Activated CD8-positive, alpha-beta T cell treated with anti-CD3 and anti-CD28 coated beads for 36 hours (primary cell): ENCODE measurements around the gene BLOC1S3. TPM values are rescaled to one million over a fixed set of nuclear protein-coding genes. Genes with fewer than 3 reads are reported as not detected.

Experiments used
- ATAC-seq: fragments of 200-7000 bp; cut with Tn5 transposase; one replicate; pipeline ENCODE4 v1.10.0; 2021; ENCODE audit warnings: mild to moderate bottlenecking, moderate library complexity
- CTCF ChIA-PET: fragments of 350-600 bp; sonication (Branson Sonifier 250); formaldehyde crosslinking; loops from one replicate; lab custom pipeline; 2021; ENCODE audit warnings: antibody characterized with exemption; lab: Charles Lee
- POLR2A ChIA-PET: fragments of 350-600 bp; sonication (Branson Sonifier 250); formaldehyde crosslinking; loops from one replicate; lab custom pipeline; 2021; ENCODE audit warnings: antibody characterized with exemption; lab: Charles Lee
- DNase-seq: peaks from one replicate; pipeline ENCODE4 v3.0.0-alpha.2; 2020
- H3K27ac Mint-ChIP-seq: one replicate; pipeline ENCODE4 v1.8.0; 2021; ENCODE audit warnings: mild to moderate bottlenecking, mixed read lengths
- H3K27me3 Mint-ChIP-seq: one replicate; pipeline ENCODE4 v1.8.0; 2021; ENCODE audit warnings: mixed read lengths
- H3K36me3 Mint-ChIP-seq: one replicate; pipeline ENCODE4 v1.8.0; 2021; ENCODE audit warnings: low read depth, mixed read lengths
- H3K4me1 Mint-ChIP-seq: one replicate; pipeline ENCODE4 v1.8.0; 2021; ENCODE audit warnings: low read depth, mixed read lengths
- H3K4me3 Mint-ChIP-seq: one replicate; pipeline ENCODE4 v1.8.0; 2021; ENCODE audit warnings: mild to moderate bottlenecking, moderate library complexity, mixed read lengths
- H3K9me3 Mint-ChIP-seq: one replicate; pipeline ENCODE4 v1.8.0; 2021; ENCODE audit warnings: mixed read lengths
- CTCF ChIP-seq: fragments of 200-600 bp; IDR thresholded peaks from one replicate; pipeline ENCODE4 v1.8.0; 2022; ENCODE audit warnings: antibody characterized with exemption, mild to moderate bottlenecking
- intact Hi-C: fragments of 100-400 bp; cut with micrococcal nuclease; formaldehyde crosslinking; loops from one replicate; pipeline ENCODE4 v1.10.0; 2022
- total RNA-seq, 2 experiments: library from RNA; stranded (reverse); gene quantifications; one replicate each; pipeline ENCODE4 v1.2.3, GENCODE V29; 2021

Gene BLOC1S3
- total RNA-seq, 2 experiments from 2014 or later, result 8.9 to 10.8 TPM

- peaks cover 14% of the 10 kb centered on the region for H3K27me3 Mint-ChIP-seq
- no peak overlapping the region for H3K27ac Mint-ChIP-seq
- intact Hi-C loops, result no loop called here
- H3K36me3 Mint-ChIP-seq, result peaks cover 9% of the 10 kb centered on the region
- CTCF ChIA-PET, result interaction anchor here (1.0 to 2.8 kb wide), 4 partner anchors 24 to 190 kb away, joined by 3 to 11 read pairs (median 4); no protein-coding TSS in a partner anchor
- POLR2A ChIA-PET, result interaction anchor here (0.8 to 1.5 kb wide), 3 partner anchors 12 to 110 kb away, joined by 3 to 4 read pairs (median 3); partner anchors contain the start of gene CLASRP
- DNase-seq (no peak), ATAC-seq (no peak)
- H3K9me3 Mint-ChIP-seq, result peaks cover 2% of the 10 kb centered on the region
- no peak for TF ChIP-seq CTCF
- peaks cover 21% of the 10 kb centered on the region for H3K4me1 Mint-ChIP-seq
- no peak overlapping the region for H3K4me3 Mint-ChIP-seq
These were observed 29.5 kb upstream of the BLOC1S3 start for GRCh38 chr19:45149129-45149528.

- Mint-ChIP-seq H3K27ac (no peak overlapping the region), H3K4me3 (no peak overlapping the region), H3K9me3 (peaks cover 2% of the 10 kb centered on the region), H3K4me1 (peaks cover 25% of the 10 kb centered on the region), H3K36me3 (peaks cover 9% of the 10 kb centered on the region), H3K27me3 (peaks cover 18% of the 10 kb centered on the region)
- no peak for TF ChIP-seq CTCF
- CTCF ChIA-PET, result interaction anchor here (1.3 to 2.8 kb wide), 3 partner anchors 25 to 189 kb away, joined by 3 to 11 read pairs (median 4); no protein-coding TSS in a partner anchor
- DNase-seq (no peak), ATAC-seq (no peak)
- POLR2A ChIA-PET, result interaction anchor here (0.6 to 1.5 kb wide), 4 partner anchors 8 to 122 kb away, joined by 3 to 4 read pairs (median 4); partner anchors contain the start of genes CLASRP and PPP1R37
- intact Hi-C loops, result no loop called here
These were observed 28.4 kb upstream of the BLOC1S3 start for GRCh38 chr19:45150180-45150579.

- peaks cover 2% of the 10 kb centered on the region for H3K9me3 Mint-ChIP-seq
- intact Hi-C loops, result no loop called here
- H3K27ac Mint-ChIP-seq, result no peak overlapping the region
- TF ChIP-seq CTCF, result no peak
- peaks cover 9% of the 10 kb centered on the region for H3K36me3 Mint-ChIP-seq
- CTCF ChIA-PET, result interaction anchor here (2.8 kb wide), 1 partner anchor 26 kb away, joined by 11 read pairs; no protein-coding TSS in a partner anchor
- POLR2A ChIA-PET, result interaction anchor here (1.0 kb wide), 1 partner anchor 11 kb away, joined by 3 read pairs; no protein-coding TSS in a partner anchor
- peaks cover 21% of the 10 kb centered on the region for H3K27me3 Mint-ChIP-seq
- no peak overlapping the region for H3K4me3 Mint-ChIP-seq
- peaks cover 25% of the 10 kb centered on the region for H3K4me1 Mint-ChIP-seq
- ATAC-seq (no peak), DNase-seq (no peak)
These were observed 27.8 kb upstream of the BLOC1S3 start for GRCh38 chr19:45150751-45151281.

GRCh38 chr19:45151320-45151719 is 27.3 kb upstream of the BLOC1S3 start:
- Mint-ChIP-seq H3K4me3 (no peak overlapping the region), H3K27ac (no peak overlapping the region)
- CTCF ChIA-PET, result interaction anchor here (2.8 kb wide), 1 partner anchor 27 kb away, joined by 11 read pairs; no protein-coding TSS in a partner anchor

More at GRCh38 chr19:45151320-45151719, 27.3 kb upstream of the BLOC1S3 start:
- DNase-seq (no peak), ATAC-seq (no peak)
- peaks cover 2% of the 10 kb centered on the region for H3K9me3 Mint-ChIP-seq
- intact Hi-C loops, result no loop called here
- H3K36me3 Mint-ChIP-seq, result peaks cover 9% of the 10 kb centered on the region
- POLR2A ChIA-PET, result interaction anchor here (0.6 to 1.0 kb wide), 2 partner anchors 12 to 198 kb away, joined by 3 read pairs; no protein-coding TSS in a partner anchor
- no peak for TF ChIP-seq CTCF
- H3K4me1 Mint-ChIP-seq, result peaks cover 25% of the 10 kb centered on the region
- H3K27me3 Mint-ChIP-seq, result peaks cover 21% of the 10 kb centered on the region
